SK-N-DZ (cell line): Measurements from ENCODE around the gene C6orf136. TPM values are rescaled to one million over a fixed set of nuclear protein-coding genes. Genes with fewer than 3 reads are reported as not detected.
A peak's percentile ranks its signal among the peaks of the same experiment; 100 is the strongest.

ENCODE experiments used
- DNase-seq: peaks from one replicate; pipeline ENCODE4 v3.0.0-alpha.2; 2015; ENCODE audit warnings: low spot score
- polyA plus RNA-seq, 2 experiments: library from polyadenylated mRNA; depleted of rRNA; stranded (reverse); fragments of >200 nt; gene quantifications; 2 replicates each; pipeline ENCODE4 v1.2.3, GENCODE V29; 2014

The C6orf136 gene, protein sequence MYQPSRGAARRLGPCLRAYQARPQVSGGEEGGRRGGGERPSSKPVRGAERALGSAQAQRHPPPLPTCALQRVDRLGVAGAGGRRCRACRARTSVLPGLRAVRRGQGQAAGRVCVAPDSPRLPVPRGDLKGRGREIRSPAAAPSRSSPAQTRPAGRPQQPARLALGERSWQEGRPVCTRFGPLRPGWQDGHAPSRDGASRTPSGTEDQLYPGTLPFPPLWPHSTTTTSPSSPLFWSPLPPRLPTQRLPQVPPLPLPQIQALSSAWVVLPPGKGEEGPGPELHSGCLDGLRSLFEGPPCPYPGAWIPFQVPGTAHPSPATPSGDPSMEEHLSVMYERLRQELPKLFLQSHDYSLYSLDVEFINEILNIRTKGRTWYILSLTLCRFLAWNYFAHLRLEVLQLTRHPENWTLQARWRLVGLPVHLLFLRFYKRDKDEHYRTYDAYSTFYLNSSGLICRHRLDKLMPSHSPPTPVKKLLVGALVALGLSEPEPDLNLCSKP
- polyA plus RNA-seq (2014; cell fraction: cytosol; rRNA removed) = 10.5 and 11.0 TPM in 2 replicates
- 23.2 and 46.9 TPM in 2 replicates for polyA plus RNA-seq (2014; cell fraction: nucleus; rRNA removed)

DNA sequence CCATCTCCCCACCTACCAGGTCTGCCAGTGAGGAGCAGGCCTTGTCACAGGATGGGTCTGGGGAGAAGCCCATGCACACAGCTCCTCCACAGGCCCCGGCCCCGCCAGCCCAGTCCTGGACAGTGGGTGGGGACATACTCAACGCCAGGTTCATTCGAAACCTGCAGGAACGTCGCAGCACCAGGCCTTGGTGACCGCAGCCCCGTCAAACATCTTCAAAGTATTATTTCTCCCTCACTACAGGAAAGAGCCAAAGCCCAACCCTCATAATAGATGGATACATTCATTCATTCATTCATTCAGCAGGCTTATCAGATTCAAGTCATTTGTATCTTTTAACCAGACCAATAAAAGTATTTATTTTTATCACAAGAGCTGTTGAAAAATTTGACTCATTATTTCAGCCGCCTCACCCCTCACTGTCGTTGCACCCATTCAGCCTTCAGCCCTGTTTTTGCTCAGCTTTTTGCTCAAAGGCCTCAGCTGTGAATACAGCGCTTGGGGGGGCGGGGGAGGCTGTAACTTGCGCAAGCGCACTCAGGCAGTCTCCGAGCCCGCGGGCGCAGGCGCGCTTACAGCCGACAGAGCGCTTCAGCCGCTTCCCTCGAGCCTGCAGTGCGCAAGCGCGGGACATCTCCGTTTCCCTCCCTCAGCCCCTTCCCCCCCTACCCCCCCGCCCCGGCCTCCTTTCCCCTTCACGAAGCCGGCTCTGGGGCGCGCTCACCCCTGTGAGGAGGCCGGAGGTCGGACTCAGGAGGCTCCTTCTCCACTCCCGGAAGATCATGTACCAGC lies at the start of gene C6orf136:
C6orf136 (plus strand) TSS at position 684 of the 792 bp plus-strand sequence; CDS start at position 783, 99 bp downstream.
- peak; percentile 93 for DNase-seq

DNA sequence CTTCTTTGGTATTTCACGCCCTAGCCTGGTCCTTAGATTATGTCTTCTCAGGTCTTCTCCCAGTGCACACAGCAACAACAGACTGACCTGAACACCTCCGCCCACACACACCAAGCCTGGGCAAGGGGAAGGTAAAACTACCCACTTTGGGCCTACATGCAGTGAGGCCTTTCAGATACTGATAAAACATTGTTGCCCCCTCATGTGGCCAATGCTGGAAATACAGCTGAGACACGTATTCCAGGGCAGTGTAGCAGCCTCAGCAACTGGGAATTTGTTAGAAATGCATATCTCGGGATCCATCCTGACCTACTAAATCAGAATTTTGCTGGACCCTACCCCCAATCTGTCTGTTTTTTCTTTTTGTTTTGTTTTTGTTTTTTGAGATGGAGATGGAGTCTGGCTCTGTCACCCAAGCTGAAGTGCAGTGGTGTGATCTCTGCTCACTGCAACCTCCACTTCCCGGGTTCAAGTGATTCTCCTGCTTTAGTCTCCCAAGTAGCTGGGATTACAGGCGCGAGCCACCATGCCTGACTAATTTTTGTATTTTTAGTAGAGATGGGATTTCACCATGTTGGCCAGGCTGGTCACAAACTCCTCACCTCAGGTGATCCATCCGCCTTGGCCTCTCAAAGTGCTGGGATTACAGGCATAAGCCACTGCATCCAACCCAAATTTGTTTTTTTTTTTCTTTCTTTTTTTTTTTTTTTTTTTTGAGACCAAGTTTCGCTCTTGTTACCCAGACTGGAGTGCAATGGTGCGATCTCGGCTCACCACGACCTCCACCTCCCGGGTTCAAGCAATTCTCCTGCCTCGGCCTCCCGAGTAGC lies 49.4 kb upstream of the C6orf136 start:
- DNase-seq = peak; percentile 76

DNA sequence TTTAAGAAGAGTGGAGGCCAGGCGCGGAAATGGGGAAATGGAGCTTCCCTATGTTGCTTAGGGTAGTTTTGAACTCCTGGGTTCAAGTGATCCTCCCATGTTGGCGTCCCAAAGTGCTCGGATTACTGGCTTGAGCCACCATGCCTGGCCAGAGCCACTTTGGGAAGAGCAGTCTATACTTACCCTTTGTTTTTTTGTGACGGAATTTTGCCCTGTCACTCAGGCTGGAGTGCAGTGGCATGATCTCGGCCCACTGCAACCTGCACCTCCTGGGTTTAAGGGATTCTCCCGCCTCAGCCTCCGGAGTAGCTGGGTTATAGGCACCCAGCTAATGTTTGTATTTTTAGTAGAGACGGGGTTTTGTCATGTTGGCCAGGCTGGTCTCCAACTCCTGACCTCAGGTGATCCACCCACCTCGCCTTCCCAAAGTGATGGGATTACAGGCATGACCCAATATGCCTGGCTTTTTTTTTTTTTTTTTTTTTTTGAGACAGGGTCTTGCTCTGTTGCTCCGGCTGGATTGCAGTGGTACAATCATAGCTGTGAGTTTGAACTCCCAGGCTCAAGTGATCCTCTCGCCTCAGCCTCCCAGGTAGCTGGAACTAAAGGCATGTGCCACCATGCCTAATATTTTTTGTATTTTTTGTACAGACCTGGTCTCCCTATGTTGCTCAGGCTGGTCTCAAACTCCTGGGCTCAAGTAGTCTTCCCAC lies 47.9 kb upstream of the C6orf136 start:
- no peak for DNase-seq

DNA sequence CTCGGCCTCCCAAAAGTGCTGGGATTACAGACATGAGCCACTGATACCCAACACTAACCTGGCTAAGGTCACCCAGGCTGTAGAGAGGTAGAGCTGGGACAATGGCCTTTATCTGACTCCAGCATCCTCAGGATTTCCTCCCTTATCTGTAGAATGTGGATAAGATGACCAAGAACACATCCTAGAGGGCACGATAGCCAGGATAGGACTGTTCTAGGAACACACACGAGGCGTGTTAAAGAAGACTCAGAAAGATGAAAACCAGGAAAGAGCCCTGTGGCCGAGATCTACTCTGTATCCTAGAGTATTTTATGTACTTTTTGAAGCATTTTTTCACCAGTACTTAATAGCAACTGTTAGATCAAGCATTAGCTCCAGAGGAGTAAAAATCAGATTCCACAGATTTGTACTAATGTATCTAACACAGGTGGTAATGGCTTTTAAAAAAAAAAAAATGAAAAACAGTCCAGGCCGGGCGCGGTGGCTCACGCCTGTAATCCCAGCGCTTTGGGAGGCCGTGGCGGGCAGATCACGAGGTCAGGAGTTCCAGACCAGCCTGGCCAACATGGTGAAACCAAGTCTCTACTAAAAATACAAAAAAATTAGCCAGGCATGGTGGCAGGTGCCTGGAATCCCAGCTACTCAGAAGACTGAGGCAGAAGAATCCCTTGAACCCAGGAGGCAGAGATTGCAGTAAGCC lies 47.2 kb upstream of the C6orf136 start:
- no peak for DNase-seq

DNA sequence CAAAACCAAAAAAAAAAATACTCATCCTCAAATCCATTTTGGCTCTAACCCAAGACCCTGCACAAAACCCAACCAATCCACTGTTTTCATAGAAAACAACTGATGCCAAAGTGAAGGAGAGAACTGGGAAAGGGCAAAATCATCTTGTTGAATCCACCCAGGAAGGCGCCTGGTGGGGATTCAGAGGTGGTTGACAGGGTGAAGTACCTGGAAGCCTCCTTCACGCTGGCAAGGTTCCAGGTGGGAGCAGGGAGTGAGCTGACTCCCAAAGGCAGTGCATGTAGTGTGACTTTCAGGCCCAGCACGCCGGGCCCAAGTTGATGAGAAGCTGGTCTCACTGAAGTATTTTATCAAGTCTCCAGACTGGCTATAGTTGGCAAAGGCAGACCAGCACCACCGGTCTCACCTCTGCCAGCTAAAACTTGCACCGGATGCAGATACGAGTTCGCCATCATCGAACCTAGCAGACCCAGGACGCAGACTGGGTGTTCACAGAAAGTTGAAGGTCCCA lies 46.4 kb upstream of the C6orf136 start:
- no peak for DNase-seq

DNA sequence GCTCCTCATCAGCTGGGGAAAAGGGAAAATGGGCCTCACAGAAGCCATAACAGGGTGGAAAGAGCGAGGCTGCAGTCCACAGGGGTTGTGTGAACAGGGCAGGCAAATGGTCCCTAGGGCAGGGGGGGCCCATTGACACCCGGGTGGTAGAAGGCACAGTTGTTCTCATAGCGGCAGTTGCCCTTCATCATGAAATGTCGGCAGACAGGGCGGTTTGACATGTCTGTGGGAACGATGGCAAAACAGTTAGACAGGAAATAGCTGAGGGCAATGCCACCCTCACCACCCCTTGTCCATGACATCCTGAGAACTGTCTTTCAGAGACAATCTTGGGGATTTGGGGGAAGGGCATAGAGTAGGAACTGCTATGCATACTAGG lies 45.5 kb upstream of the C6orf136 start:
- DNase-seq = no peak

DNA sequence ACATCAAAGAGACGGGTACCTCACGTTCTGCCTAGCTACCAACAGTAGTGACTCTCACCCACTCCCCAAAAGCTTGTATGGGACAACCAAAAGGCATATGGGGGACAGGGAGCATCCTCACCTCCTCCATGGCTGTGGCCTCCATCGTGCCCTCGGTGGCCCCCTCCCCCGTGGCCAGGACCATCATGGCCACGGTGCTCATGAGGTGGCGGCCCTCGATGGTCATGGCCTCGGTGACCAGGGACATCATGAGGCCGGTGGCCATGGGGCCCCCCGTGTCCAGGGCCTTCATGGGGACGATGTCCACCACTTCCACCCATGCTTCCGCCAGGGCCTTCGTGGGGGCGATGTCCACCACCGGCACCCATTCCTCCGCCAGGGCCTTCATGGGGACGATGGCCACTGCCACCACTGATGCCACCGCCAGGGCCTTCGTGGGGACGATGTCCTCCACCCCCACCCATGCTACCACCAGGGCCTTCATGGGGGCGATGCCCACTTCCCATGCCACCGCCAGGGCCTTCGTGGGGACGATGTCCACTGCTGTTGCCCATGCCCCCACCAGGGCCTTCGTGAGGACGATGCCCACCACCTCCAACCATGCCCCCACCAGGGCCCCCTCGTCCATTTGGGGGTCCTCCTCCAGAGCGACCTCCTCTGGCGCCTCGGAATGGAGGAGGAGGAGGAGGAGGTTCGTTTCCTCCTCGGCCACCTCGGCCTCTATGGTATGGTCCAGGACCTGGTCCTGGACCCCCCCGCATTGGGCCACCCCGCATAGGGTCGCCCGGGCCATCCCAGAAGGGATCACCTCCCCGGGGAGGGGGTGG lies 44.9 kb upstream of the C6orf136 start:
- DNase-seq = no peak

DNA sequence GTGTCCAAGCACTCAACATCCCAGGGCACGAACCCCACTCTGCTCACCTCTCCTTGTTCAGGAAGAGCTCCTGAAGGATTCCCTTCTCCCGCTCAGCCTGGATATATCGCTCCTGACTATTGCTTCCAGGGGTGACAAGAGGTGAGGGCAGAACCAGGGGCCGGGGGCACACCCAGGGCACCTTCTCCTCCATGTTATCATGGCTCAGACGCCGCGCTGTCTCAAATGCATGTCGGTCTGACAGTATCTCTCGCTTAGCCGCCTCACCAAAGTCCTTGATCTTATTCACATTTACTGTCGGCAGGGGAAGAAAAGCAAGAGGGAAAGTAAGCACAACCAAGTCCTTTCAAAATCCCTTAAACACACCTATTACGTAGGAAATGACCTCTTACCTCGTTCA lies 43.0 kb upstream of the C6orf136 start:
- no peak for DNase-seq

DNA sequence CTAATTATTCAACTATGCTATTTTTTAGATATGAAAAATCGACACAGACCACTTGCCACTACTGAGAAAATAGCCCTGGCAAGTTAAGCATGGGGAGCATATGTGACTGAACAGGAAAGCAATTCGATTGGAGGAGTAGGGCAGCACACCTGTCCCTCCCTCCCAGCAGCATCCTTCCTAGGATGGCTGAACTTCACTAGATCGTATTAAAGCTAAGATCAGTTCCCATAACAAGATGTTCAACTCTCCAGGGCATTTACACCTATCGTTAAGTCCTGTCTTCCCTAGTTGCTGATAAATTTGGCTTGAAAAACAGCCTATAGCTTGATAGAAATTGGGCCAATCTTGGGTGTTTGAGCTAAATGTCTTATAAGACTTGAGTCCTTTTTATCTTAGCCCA lies 36.9 kb upstream of the C6orf136 start:
- no peak for DNase-seq

DNA sequence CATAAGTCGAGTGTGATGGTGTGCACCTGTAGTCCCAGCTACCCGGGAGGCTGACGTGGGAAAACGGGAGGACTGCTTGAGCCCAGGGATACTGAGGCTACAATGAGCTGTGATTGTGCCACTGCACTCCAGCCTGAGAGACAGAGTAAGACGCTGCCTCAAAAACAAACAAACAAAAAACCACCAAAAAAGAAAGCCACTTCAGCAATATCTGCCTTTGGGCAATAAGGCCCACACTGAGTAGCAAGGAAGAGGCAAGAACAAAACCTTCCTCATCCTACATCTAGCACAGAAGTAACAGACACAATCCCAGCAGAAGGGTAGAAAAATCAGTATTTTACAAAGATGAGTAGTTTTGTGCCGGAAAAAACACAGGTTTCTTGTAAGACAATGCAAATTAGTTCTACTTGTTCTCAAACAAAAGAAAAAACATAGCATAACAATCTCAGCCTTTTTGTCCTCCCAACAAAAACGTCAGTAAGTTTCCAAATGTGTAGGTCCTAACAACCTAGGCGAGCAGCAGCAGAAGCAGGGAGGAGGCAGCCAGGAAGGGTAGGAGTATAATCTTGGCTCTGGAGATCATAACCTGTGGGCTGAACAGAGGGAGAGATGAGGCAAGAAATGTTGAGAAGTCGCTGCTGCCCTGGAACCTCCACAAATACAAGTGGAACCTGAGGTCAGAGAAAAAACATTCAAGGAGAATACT lies 35.6 kb upstream of the C6orf136 start:
- DNase-seq = no peak

DNA sequence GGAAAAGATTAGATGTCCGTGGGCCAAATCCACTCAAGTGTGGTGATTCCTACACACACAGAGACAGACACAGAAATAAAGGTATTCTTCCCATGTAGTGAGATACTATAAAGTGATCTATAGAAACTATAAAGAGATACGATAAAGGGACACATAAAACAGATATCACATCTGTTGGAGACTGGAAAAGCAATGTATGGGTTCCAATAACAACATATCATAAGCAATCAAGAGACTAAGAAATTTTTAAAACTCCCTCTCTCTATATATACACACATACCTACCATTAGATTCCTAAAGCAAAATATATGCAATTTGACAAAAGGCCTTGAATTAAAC lies 35.1 kb upstream of the C6orf136 start:
- no peak for DNase-seq

DNA sequence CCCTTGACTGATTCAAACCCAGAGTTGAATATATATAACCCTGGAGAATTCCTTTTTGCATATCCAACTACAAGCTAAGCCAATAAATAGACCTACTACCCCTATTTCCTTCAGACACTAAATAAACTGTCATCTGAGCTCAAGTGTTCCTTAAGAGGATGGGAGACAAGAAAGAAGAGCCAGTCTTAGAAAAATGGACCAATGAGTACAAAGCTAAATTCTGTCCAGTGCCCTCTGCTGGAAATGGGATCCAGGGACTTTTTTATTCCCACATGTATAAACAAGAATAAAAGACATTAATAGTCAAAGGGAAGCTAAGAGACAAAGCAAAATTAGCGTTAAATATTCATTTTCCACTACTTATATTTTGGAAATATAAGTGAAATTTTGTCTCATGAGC lies 34.7 kb upstream of the C6orf136 start:
- DNase-seq = no peak

DNA sequence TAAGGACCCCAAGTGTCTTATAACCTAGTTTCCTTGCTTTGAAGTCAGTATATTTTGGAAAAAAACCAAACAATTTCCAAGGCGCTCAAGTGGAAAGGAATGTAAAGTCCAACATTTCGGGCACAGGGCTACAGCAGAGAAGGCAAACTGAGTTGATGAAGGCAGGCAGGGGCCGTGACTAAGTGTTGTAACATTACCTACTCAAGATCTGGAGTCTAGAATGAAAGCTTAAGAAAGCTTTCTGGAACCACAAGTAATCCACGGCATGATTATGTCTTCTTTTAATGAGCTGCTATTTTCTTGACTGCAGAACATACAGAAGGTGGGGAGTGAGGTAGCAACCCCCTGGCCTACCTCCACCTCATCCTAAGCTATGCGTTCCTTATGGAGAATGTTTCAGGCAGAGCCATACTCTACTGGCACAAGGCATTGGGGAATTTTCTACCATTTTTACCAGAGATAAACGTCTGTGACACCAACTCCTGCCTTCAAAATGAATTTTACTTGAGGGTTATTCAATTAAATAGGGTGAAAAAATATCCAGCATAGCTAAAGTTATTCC lies 34.2 kb upstream of the C6orf136 start:
- DNase-seq = no peak

DNA sequence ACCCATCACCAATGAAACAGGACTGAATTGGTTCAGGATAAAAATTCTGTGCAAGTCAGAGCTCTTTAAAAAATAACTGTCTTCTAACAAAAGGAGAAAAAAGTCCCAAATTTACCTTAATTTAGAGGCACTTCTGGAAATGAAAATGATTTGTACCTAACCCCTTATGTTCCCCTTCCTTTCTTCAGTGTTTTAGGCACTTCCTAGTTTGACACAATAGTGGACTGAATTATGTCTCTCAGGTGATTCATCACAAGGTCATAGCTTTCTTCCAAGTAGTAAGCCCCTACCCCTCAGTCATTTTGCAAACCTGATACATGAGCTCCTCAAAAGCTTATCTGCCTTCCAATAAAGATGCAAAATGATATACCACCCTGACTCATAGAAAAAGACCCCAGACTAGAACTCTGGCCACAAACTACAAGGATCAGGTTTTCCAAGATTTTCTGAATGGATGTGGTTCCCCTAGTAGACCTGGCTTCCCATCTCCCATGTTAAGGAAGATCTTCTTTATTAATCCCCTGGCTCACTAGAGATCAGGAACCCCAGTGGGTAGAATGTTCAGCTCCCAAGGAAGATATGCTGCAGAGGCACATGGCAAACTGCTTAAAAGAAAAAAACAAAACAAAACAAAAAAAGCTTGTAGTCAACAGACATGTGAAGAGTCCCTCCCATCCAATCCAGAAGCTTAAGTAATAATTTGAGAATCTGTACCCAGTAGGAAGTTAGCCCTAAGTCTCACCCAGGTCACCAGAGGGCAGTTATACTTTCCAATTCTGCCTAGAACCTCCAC lies 33.5 kb upstream of the C6orf136 start:
- DNase-seq = no peak

DNA sequence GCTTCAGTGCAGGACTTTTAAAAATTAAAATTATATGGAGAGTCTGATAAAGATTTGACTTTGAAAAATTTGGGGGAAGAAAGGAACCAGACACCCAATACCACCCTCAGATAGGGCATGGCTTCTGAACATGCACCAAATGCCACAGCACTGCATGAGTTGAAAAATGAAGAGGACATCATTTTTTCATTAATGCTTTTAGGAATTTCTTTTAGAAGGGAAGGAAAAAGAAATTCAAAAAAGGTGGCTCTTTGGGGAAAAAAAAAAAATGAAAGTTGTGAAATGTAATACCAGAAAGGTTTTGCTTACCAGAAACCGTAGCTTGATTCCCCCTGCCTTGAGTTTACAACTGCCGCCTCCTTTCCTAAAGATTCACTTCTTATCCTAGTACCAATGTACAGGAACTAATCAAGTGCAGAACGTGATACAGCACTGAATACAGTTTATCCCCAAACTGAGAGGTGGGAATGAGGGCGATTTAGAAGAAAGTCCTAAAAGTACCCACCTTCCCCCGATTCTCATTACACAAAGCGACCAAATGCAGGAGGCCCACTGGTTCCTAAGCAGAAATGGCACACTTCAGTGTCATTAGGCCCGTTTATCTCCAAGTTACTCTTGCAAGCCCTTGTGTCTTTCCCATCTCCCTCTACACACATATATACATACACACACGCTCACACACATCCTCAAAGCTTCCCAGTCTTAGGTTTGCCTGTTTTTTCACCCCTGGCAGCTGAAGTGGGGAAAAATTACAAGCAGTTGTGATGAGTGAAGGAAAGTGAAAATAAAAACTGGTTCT lies 32.7 kb upstream of the C6orf136 start:
- peak; percentile 40 for DNase-seq

DNA sequence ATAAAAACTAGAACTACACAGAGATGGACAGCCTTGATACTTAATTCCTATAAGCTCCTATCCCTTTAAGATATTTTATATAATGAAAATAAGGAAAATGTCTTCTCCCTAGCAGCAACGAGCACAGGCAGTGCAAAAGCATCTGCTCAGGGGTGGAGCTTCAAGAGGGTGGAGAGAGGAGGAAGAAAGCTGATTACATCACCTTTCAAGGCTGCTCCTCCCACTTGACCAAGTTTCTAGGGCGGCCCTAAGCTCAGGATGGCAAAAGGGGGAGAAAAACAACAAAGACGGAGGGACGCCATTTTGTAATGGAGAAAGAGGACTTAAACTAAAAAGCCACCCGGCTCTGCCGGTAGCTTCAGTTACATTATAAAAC lies 32.1 kb upstream of the C6orf136 start:
- DNase-seq = peak; percentile 98
